Fibroblast of pulmonary artery (primary cell): ENCODE measurements around the gene ENAM.
A peak's percentile ranks its signal among the peaks of the same experiment; 100 is the strongest.

Experiments
- DNase-seq: peaks from one replicate; pipeline ENCODE4 v3.0.0-alpha.2; 2010; ENCODE audit warnings: low read depth
- H3K4me3 ChIP-seq: replicated peaks from 2 replicates; pipeline ENCODE4 v1.5.1; 2011; ENCODE audit warnings: low read depth, mild to moderate bottlenecking, control low read depth, low read length, moderate library complexity
- TF ChIP-seq, protein P1 (sequence below): IDR thresholded peaks from 2 replicates; pipeline ENCODE4 v1.5.1; 2011; ENCODE audit warnings: mild to moderate bottlenecking, control low read depth, low read length, inconsistent platforms; ENCODE audit errors: missing control alignments

The ENAM gene

GRCh38 chr4:70613306-70614183, 15.0 kb upstream of the ENAM start:
- TF ChIP-seq, protein P1, sequence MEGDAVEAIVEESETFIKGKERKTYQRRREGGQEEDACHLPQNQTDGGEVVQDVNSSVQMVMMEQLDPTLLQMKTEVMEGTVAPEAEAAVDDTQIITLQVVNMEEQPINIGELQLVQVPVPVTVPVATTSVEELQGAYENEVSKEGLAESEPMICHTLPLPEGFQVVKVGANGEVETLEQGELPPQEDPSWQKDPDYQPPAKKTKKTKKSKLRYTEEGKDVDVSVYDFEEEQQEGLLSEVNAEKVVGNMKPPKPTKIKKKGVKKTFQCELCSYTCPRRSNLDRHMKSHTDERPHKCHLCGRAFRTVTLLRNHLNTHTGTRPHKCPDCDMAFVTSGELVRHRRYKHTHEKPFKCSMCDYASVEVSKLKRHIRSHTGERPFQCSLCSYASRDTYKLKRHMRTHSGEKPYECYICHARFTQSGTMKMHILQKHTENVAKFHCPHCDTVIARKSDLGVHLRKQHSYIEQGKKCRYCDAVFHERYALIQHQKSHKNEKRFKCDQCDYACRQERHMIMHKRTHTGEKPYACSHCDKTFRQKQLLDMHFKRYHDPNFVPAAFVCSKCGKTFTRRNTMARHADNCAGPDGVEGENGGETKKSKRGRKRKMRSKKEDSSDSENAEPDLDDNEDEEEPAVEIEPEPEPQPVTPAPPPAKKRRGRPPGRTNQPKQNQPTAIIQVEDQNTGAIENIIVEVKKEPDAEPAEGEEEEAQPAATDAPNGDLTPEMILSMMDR: no peak
- H3K4me3 ChIP-seq: peak overlapping the region; percentile 33
- peak; percentile 23 for DNase-seq

DNA sequence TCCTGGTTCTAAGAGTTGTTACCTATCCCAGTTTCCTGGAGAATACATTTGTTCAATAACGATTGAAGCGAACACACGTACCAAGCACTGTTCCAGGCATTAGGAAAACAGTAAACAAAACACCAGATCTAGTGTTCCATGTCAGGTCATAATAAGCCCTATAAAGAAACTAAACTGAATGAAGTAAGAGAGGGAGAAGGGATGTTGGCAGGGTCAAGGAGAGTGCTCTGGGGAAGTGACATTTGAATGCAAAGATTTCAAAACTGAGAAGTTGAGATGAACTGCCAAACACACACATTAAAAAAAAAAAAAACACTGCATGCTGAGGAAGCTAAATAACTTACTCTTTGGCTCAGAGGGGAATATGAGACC, 14.4 kb upstream of the ENAM start:
- TF ChIP-seq, protein P1: no peak
- no peak for DNase-seq
- H3K4me3 ChIP-seq: peak overlapping the region; percentile 33

- no peak for DNase-seq
- H3K4me3 ChIP-seq: no peak overlapping the region
- TF ChIP-seq, protein P1: no peak
Observed at GRCh38 chr4:70619288-70619687, 9.3 kb upstream of the ENAM start.

- no peak for DNase-seq
- TF ChIP-seq, protein P1: no peak
- H3K4me3 ChIP-seq: no peak overlapping the region
Observed at GRCh38 chr4:70619778-70620177, 8.8 kb upstream of the ENAM start.

GRCh38 chr4:70623323-70623722, 5.2 kb upstream of the ENAM start:
- TF ChIP-seq, protein P1: no peak

GRCh38 chr4:70624226-70624793, 4.2 kb upstream of the ENAM start:
- H3K4me3 ChIP-seq: no peak overlapping the region
- TF ChIP-seq, protein P1: no peak
- DNase-seq: no peak

More at GRCh38 chr4:70623323-70623722, 5.2 kb upstream of the ENAM start:
- DNase-seq: no peak
- no peak overlapping the region for H3K4me3 ChIP-seq
